ENCODE results near the gene CNPY3.
"Not testable (repeated sequence)": the region's sequence is repeated elsewhere in the genome, so short reads cannot be mapped to it uniquely, and the experiment has no call there.

Gene CNPY3

GRCh38 chr6:42916288-42916687, 13.0 kb upstream of the CNPY3 start:
- no peak for DNase-seq

GRCh38 chr6:42921801-42922200, 7.5 kb upstream of the CNPY3 start:
- no peak for DNase-seq

- no peak for DNase-seq
These were observed 5.6 kb upstream of the CNPY3 start for GRCh38 chr6:42923666-42924065.

GRCh38 chr6:42925248-42925857, 3.9 kb upstream of the CNPY3 start:
- DNase-seq = no peak

- DNase-seq = peak; percentile 30
These were observed 611 bp downstream of the CNPY3 start for GRCh38 chr6:42929821-42930360.

- DNase-seq = no peak
These were observed 3.1 kb downstream of the CNPY3 start for GRCh38 chr6:42932412-42932811.

GRCh38 chr6:42933205-42933604, 3.9 kb downstream of the CNPY3 start:
- DNase-seq = no peak

GRCh38 chr6:42935322-42935721, 6.0 kb downstream of the CNPY3 start:
- no peak for DNase-seq

- DNase-seq = no peak
These were observed 7.1 kb downstream of the CNPY3 start for GRCh38 chr6:42936398-42936797.

- DNase-seq = no peak
These were observed 8.5 kb downstream of the CNPY3 start for GRCh38 chr6:42937548-42938427.

- no peak for DNase-seq
These were observed 9.1 kb downstream of the CNPY3 start for GRCh38 chr6:42938428-42938796.

GRCh38 chr6:42938987-42939809, 9.9 kb downstream of the CNPY3 start:
- no peak for DNase-seq

GRCh38 chr6:42939810-42940167, 10.5 kb downstream of the CNPY3 start:
- DNase-seq = no peak

GRCh38 chr6:42940493-42941045, 11.3 kb downstream of the CNPY3 start:
- DNase-seq = no peak

GRCh38 chr6:42941356-42941755, 12.1 kb downstream of the CNPY3 start:
- DNase-seq = not testable (repeated sequence)

- DNase-seq = no peak
These were observed 13.2 kb downstream of the CNPY3 start for GRCh38 chr6:42942444-42942843.

GRCh38 chr6:42947950-42948349, 18.7 kb downstream of the CNPY3 start:
- no peak for DNase-seq

GRCh38 chr6:42952389-42952788, 23.1 kb downstream of the CNPY3 start:
- DNase-seq = no peak

- not testable (repeated sequence) for DNase-seq
These were observed 25.1 kb downstream of the CNPY3 start for GRCh38 chr6:42954405-42954804.

- DNase-seq = no peak
These were observed 28.8 kb downstream of the CNPY3 start for GRCh38 chr6:42958125-42958524.

GRCh38 chr6:42959917-42960242, 30.6 kb downstream of the CNPY3 start:
- DNase-seq = no peak

GRCh38 chr6:42960243-42961019, 31.2 kb downstream of the CNPY3 start, which contains the start of gene GNMT:
Gene GNMT, plus strand, starts transcription at chr6:42960754. Its CDS starts 14 bp downstream, at chr6:42960768.
- DNase-seq = peak; percentile 21

Data from T-helper 9 cell (primary cell).